Esophagus squamous epithelium (tissue), 4 donors: ENCODE data around the gene CDH11.

Experiments used
- POLR2A ChIP-seq, 4 donors: fragments of 450-650 bp; IDR thresholded peaks; one replicate each; pipeline ENCODE4 v1.6.1; 2017; ENCODE audit warnings: antibody characterized with exemption in 4 of 4, mild to moderate bottlenecking in 4 of 4, moderate library complexity in 3 of 4
- TF ChIP-seq, protein P1 (sequence below), 6 experiments: fragments of 450-650 bp in 4 of 6; fragments of 200-600 bp in 2 of 6; sonication (generic) in 2 of 6; IDR thresholded peaks; one replicate each; pipeline ENCODE4 v1.5.1; 2016 to 2019; ENCODE audit warnings: antibody characterized with exemption in 6 of 6, mild to moderate bottlenecking in 4 of 6, moderate library complexity in 4 of 6

DNA sequence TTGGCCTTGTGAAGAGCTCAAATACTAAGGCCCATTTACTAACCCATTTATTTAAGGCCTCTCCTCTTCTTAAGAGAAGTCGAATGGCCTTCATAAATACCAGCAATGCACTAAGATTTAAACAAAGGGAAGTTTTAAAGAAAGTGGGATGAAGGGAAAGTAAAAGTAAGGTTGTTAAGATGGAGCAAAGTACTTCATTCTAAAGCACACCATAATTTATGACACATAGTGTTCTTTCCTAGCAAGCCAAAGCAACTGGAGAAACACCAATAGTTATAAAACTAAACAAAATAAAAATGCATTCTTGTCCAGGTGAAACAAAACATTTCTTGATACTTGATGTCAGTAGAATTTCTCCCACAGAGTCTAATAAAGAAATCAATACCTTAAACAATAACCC lies 27.9 kb downstream of the CDH11 start:
- TF ChIP-seq POLR2A (IDR thresholded peaks at IDR 0.05): no peak
- TF ChIP-seq, protein P1, sequence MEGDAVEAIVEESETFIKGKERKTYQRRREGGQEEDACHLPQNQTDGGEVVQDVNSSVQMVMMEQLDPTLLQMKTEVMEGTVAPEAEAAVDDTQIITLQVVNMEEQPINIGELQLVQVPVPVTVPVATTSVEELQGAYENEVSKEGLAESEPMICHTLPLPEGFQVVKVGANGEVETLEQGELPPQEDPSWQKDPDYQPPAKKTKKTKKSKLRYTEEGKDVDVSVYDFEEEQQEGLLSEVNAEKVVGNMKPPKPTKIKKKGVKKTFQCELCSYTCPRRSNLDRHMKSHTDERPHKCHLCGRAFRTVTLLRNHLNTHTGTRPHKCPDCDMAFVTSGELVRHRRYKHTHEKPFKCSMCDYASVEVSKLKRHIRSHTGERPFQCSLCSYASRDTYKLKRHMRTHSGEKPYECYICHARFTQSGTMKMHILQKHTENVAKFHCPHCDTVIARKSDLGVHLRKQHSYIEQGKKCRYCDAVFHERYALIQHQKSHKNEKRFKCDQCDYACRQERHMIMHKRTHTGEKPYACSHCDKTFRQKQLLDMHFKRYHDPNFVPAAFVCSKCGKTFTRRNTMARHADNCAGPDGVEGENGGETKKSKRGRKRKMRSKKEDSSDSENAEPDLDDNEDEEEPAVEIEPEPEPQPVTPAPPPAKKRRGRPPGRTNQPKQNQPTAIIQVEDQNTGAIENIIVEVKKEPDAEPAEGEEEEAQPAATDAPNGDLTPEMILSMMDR (IDR thresholded peaks at IDR 0.05): no peak
